Fibroblast of skin of left quadriceps (primary cell): ENCODE data around the gene TRIM7.

Experiments
- DNase-seq, 2 experiments: peaks; one replicate each; pipeline ENCODE4 v3.0.0-alpha.2; 2013; ENCODE audit warnings: low read depth in 2 of 2

Gene TRIM7

DNA sequence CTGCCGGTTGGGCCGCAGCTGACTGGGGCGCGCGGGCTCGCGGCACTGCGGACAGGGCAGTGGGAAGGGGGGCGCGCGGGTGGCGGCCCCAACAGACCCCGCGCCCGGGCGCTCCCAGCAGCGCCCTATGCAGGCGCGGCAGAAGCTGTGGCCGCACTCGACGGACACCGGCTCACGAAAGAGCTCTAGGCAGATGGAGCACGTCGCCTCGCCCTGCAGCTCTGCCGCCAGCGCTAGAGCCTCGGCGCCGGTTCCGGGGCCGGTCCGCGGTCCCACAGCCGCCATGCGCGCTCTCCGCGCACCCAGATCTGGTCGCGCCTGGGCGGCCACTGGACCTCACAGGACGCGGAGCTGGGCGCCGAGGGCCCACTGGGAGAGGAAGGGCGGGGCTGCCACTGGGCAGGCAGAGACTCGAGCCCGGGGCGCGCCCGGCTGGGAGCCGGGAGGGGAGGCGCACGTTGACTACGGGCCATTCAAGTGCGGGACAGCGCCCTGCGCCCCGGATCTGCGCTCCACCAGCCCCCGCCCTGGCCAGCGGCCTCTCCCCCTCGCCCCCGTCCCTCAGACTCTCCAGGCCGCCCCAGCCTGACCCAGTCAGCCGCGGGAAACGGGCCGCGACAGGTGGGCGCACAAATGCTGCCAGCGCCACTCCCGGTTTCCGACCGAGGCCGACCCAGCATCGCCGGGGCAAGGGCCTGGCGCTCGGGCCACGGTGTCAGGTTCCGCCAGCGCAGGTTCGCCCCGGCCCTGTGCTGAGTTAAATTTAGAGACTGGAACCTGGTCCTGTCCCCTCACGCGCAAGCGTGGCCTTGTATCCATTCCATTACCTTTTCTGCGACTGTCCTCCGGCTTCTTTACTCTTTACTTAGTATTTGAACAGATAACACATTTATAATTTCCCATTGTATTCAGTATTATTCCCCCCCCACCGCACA is at the start of gene TRIM7:
Gene TRIM7 (minus strand): TSS at position 371 of the 935 bp plus-strand sequence. CDS start 86 bp downstream, at position 285.
- no peak for DNase-seq

GRCh38 chr5:181248277-181248676 is 43.3 kb upstream of the TRIM7 start:
- DNase-seq: no peak

- peak; percentile 67 to 68 for DNase-seq
Measured at GRCh38 chr5:181246276-181247049, 41.5 kb upstream of the TRIM7 start.

- DNase-seq: no peak
Measured at GRCh38 chr5:181245427-181246275, 40.7 kb upstream of the TRIM7 start.

DNA sequence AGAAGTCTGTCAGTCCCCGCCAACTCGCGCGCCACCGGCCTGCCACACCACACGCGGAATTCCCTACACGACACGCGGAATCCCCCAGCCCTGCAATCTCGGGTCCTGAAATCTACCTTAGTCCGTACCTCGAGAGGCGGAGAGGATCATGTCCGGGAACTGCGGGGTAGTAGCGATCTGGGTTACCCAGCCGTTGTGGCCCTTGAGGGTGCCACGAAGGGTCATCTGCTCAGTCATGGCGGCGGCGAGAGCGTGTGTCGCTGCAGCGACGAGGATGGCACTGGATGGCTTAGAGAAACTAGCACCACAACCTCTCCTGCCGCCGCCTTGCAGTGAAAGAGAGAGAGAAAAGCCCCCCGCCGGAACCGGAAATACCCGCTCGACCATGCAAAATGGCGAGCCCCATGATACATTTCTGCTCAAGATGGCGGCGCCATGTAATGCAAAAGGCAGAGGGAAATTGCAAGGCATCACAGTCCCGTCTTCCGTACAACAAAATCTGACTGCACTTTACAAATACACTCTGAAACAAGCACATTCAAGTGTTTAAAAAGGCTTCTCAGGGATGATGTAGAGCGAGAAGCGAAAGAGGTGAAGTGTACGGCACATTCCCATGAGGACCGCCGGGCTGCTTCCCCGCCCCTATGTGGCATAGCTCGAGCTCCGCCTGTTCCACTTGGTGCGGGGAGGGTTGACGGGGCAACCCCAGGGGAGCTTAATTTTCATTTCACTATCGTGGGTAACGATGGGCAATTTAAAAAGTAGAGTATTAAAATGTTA is 38.8 kb upstream of the TRIM7 start, which contains the start of gene RACK1:
Gene RACK1 (minus strand): TSS at position 343 of the 780 bp plus-strand sequence. CDS start 106 bp downstream, at position 237.
- DNase-seq: peak; percentile 81 to 84

- DNase-seq: no peak
Measured at GRCh38 chr5:181243018-181243563, 38.1 kb upstream of the TRIM7 start.

- DNase-seq: no peak
Measured at GRCh38 chr5:181242031-181242451, 37.0 kb upstream of the TRIM7 start.

DNA sequence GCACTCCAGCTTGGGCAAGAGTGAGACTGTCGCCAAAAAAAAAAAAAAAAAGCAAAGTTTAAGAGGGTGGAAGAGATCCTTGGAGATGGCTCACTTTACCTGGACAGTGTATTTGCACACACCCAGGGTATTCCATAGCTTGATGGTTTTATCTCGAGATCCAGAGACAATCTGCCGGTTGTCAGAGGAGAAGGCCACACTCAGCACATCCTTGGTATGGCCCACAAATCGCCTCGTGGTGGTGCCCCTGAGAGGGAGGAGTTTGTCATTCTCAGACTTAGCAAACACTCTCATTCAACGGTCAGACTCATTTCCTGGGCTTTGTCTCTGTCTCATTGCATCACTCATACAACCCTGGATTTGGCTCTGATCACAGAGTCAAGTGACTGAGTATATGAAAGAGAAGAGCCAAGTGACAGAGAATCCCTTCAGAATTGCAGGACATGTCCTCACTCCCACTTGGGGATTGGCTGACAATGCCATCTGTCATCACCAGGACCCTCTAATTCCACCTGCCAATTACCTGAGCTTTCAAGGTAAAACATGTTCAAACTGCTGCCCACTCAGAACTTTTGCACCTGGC is 36.5 kb upstream of the TRIM7 start:
- no peak for DNase-seq

- no peak for DNase-seq
Measured at GRCh38 chr5:181239062-181239663, 34.2 kb upstream of the TRIM7 start.

DNA sequence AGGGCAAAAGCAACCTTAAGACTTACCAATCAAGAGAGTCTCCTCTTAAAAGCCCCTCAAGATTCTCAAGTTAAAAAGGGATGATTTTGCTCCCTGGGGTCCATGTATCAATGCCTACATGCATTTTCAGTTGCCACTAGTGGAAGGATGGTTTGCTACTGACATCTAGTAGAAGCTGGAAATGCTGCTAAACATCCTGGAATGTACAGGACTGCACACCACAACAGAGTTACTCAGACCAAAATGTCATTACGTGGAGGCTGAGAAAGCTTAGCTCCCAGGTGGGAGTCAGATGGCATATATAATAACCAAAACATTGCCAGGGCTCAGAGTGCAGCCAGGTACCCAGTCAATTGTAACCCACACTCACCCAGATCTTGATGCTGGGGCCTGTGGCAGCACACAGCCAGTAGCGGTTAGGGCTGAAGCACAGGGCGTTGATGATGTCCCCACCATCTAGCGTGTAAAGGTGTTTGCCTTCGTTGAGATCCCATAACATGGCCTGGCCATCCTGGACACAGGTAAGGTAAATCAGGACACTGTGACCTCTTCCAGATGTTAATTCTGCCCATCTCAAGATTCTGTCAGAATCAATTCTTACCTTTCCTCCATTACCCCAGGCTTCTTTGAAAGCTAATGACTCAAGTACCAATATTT is 32.9 kb upstream of the TRIM7 start:
- no peak for DNase-seq

DNA sequence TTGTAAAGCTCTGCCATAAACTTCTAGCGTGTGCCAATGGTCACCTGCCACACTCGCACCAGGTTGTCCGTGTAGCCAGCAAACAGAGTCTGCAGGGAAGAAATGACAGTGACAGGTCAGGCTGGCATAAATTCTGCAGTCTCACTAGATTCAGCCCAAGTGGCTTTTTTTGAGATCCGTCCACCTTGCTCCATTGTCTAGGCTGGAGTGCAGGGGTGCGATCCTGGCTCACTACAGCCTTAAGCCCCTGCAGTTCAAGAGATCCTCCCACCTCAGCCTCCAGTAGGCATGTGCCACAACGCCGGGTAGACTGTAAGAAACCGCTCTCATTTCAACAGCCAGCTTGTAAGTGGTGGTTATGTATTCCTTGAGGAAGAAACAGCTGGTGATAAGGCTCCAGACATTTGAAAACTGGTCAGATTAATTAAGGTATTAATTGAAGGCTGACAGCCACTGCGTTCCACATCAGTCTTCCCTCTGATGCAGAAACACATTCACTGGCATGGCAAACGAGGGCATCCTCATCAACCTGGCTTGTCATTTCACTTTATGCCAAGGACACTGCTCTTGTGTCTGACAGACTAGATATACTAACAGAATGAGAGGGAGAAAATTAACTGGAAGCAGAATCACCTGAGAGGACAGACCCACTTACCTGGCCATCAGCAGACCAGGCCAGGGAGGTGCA is 32.1 kb upstream of the TRIM7 start:
- DNase-seq: no peak

- DNase-seq: no peak
Measured at GRCh38 chr5:181236471-181236870, 31.5 kb upstream of the TRIM7 start.

DNA sequence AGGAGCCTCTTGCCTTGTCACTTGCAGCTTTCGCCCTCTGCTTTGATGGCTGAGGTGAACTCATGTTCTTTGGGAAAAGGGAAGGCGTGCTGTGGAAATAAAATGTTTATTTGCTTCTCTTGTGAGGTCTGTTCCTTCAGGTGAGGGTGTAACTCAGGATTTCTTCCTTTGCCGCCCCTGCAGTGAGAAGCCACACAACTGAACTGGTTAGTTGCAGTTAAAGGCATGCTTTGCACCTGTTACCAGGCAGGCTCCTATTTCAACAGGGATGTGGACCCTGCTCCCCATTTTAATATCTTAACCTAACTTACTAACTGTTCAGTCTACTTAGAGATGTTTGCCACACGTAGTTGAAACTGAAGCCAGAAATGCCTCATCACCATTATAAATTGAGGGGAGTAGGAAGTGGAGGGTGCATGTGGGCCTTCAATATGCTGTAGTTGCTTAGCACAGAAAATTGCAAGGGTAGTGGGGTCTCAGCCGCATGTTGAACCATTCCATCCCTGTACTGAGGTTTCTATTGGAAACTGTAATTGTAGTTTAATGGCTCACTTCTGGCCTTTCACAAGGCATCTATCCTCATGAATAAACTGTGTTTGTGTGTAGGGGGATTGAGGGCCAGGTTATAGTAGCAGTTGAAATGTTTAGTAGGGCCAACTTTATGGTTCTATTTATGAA is 30.8 kb upstream of the TRIM7 start:
- no peak for DNase-seq

DNA sequence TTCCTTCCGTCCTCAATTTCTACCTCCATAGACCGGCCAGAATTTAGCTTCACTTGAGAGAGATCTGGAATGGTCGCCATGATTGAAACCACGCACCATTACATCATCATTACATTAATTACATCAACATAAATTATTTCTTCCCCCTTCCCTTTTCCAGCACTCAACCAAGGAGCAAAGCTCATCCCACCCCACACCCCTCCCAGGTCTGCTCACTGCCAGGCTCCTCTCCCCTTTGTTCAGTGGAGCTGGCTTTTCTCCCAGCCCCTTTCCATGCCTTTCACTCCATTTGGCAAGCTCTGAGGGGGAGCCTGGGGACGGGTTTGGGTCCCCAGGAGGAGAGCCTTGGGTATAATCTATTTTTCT is 30.3 kb upstream of the TRIM7 start:
- no peak for DNase-seq

- no peak for DNase-seq
Measured at GRCh38 chr5:181234455-181235306, 29.7 kb upstream of the TRIM7 start.

DNA sequence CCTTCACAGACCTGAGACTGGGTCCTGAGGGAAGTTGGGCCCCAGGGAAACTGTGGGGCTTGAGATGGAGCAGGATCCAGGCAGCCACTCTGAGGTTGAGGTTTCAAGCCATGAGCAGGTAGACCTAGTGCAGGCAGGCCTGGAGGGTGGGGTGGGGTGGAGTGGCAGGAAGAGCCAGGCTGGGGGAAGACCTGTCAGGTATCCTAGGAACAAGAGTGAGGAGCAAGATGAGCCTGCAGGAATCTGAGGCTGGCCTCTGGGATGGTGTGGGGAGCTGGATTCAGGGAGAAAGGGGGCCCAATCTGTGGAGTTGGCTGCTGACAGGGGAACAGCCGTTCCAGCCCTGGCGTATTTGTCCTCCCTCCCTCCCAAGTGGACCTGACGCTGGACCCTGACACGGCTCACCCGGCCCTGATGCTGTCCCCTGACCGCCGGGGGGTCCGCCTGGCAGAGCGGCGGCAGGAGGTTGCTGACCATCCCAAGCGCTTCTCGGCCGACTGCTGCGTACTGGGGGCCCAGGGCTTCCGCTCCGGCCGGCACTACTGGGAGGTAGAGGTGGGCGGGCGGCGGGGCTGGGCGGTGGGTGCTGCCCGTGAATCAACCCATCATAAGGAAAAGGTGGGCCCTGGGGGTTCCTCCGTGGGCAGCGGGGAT is 28.9 kb upstream of the TRIM7 start:
- DNase-seq: no peak
